ENCODE measurements around the gene MFSD11.
"Not testable (repeated sequence)": the region's sequence is repeated elsewhere in the genome, so short reads cannot be mapped to it uniquely, and the experiment has no call there.

Gene MFSD11

GRCh38 chr17:76737676-76738467 lies at the start of gene MFSD11:
TSS of gene MFSD11 (plus strand) at chr17:76738119. CDS start at chr17:76738353, 234 bp downstream.
- DNase-seq = peak in 1 of 2 experiments; percentile 96

- DNase-seq = no peak
Observed at GRCh38 chr17:76688165-76688622, 49.7 kb upstream of the MFSD11 start.

DNA sequence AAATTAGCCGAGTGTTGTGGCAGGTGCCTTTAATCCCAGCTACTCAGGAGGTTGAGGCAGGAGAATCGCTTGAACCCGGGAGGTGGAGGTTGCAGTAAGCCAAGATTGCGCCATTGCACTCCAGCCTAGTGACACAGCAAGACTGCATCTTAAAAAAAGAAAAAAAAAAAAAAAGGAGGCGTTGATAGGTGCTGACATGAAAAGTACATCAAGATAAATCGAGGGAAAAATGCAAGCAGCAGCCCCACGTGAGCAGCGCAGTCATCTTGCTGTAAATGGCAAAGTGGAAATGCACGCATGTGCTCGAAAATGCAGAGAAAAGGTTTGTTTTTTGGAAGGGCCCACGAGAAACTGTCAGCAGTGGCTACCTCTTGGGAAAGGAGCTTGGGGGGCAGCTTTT lies 48.1 kb upstream of the MFSD11 start:
- no peak for DNase-seq

DNA sequence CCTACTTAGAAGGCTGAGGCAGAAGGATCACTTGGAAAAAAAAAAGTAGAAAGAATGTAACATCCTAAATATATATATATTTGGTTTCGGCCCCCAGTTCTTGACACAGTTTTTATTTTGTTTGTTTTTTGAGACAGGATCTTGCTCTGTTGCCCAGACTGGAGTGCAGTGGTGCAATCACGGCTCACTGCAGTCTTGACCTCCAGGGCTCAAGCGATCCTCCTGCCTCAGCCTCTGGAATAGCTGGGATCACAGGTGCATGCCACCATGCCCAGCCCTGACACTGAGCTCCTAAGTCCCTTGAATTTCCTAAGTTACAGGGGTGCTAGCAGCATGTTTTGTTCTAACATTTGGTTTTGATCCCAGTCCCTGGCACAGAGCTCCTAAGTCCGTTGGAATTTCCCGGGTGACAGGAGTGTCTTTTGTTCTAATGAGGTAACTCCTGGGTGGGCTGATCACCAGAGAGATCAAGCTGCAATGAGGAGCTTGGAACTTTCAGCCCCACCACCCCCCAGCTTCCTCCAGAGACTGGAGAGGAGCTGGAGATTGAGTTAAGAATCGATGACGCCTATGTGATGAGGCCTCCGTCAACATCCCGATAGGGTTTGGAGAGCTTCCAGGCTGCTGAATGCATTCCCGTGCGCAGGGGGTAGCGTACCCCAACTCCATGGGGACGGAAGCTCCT lies 47.2 kb upstream of the MFSD11 start:
- no peak for DNase-seq

- no peak for DNase-seq
Observed at GRCh38 chr17:76691379-76692191, 46.3 kb upstream of the MFSD11 start.

- no peak for DNase-seq
Observed at GRCh38 chr17:76695059-76695831, 42.7 kb upstream of the MFSD11 start.

GRCh38 chr17:76696763-76697701 lies 40.9 kb upstream of the MFSD11 start:
- DNase-seq = no peak

DNA sequence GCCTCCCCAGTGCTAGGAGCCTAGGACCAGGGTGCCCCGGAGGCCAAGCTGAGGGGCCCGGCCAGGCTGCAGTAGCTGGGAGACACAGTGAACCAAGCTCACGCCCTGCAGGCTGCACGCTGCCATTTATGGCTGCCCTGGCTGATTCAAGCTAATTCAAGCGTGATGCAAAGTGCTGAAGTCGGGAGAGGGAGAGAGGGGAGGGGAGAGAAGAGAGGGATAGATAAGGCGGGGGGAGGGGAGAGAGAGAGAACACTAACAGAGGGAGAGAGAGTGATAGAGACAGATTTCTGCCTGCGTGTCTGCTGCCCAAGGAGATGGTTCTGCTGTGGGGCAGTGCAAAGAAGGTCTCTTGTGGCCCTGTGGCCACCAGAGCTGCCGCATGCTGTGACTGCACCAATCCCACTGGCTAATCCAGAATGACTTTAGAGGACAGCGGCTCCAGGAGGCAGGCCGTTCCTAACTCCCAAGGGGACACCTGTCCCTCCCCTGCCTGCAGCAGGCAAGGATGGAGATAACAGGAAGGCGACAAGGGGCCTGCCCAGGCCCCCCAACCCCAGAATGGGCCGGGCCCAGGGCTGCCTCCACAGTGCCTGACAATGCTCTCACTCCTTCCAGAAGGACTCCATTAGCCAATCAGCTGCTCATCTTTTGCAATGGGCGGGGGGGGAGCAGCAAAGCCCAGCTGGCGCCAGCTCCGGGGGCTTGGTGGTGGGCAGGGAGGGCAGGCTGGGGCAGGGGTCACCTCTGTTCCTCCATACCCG lies 40.0 kb upstream of the MFSD11 start:
- peak; percentile 43 to 70 for DNase-seq

- not testable (repeated sequence) for DNase-seq
Observed at GRCh38 chr17:76698466-76698977, 39.4 kb upstream of the MFSD11 start.

GRCh38 chr17:76700270-76700616 lies 37.7 kb upstream of the MFSD11 start:
- DNase-seq = peak in 1 of 2 experiments; percentile 47

GRCh38 chr17:76700617-76701470 lies 37.1 kb upstream of the MFSD11 start:
- DNase-seq = peak in 1 of 2 experiments; percentile 30

DNA sequence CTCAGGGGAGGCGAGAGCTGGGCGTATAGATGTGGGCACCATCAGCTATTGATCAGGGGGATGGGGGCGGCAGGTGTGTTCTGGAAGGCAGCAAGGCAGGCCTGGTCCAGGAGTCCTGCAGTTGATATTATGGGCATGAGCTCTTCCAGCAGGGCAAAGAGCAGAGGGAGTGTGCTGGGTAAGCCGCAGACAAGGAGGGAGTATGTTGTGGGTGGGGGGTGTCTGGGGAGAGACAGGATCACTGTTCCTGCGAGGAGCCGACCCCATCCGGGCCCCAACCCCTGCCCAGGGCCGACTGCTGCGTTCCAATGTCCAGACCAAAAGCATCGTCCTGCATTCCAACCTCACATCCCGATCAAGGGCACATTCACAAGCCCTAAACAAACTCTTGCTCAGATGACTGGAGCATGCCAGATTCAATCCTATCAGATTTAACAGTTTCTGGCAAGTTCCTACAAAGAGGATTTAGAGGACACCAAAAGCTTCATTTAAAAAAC lies 36.4 kb upstream of the MFSD11 start:
- no peak for DNase-seq

GRCh38 chr17:76702076-76702475 lies 35.8 kb upstream of the MFSD11 start:
- no peak for DNase-seq

DNA sequence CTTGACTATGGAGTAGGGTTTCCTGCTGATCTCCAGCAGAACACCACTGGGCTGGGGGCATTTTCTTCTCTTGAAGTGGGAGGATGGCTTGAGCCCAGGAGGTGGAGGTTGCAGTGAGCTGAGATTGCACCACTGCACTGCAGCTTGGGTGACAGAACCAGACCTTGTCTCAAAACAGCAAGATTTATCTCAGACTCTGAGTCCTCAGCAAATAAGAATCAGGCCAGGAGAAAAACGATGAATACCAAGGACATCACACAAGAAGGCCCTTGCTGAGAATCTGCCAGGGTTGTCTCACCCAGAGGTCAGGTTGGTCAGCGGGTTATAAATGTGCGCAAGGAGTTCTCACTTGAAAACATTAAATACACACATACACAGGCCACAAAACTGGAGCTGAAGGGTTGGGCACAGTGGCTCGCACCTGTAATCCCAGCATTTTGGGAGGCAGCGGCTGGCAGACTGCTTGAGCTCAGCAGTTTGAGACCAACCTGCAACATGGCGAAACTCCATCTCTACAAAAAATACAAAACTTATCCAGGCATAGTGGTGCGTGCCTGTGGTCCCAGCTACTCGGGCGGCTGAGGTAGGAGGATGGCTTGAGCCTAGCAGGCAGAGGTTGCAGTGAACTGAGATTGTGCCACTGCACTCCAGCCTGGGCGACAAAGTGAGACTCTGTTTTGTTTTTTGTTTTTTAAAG lies 34.8 kb upstream of the MFSD11 start:
- DNase-seq = no peak

- no peak for DNase-seq
Observed at GRCh38 chr17:76704805-76705204, 33.1 kb upstream of the MFSD11 start.

DNA sequence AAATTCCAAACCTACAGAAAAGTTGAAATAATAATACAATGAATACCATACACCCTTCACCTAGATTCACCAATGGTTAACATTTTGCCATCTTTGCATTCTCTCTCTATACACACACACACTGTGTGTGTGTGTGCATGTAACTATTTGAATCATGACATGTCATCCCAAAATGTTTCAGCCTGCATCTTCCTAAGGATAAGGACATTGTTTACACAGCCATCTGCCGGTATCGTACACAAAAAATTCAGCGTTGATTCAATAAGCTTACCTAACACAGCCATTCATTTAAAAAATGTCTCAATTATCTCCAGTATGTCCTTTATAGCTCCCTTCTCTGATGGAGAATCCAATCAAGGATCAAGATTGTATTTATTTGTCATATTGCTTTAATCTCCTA lies 31.1 kb upstream of the MFSD11 start:
- DNase-seq = no peak

GRCh38 chr17:76707985-76708807 lies 29.7 kb upstream of the MFSD11 start:
- peak; percentile 51 to 73 for DNase-seq

Data from NCI-H526 (cell line).